Measurements from ENCODE around the gene COL4A1.

Gene COL4A1

DNA sequence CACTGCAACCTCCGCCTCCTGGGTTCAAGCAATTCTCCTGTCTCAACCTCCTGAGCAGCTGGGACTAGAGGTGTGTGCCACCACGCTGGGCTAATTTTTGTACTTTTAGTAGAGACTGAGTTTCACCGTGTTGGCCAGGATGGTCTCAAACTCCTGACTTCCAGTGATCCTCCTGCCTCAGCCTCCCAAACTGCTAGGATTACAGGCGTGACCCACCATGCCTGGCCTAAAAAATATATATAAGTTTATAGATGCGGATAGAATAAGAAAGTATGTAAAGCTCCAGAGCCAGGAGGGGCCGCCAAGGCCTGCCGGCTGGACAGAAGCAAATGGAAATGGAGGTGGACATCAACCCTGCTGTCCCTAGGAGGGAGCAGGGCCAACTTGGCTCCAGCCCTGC is 66.0 kb downstream of the COL4A1 start:
- no peaks in the 10 kb centered on the region for H3K36me3 ChIP-seq (ENCODE audit: insufficient read depth, low read length)
- no peaks in the 10 kb centered on the region for H3K79me2 ChIP-seq (ENCODE audit: insufficient read depth, low read length)
- H3K9me2 ChIP-seq (replicated peaks; ENCODE audit: low read depth, low read length): no peaks in the 10 kb centered on the region
- no peak overlapping the region for H3K9ac ChIP-seq (ENCODE audit: low read depth, low read length, poor library complexity, severe bottlenecking)
- no peaks in the 10 kb centered on the region for H3K27me3 ChIP-seq (ENCODE audit: insufficient read depth, low read length, poor library complexity, severe bottlenecking)
- TF ChIP-seq, protein P1, sequence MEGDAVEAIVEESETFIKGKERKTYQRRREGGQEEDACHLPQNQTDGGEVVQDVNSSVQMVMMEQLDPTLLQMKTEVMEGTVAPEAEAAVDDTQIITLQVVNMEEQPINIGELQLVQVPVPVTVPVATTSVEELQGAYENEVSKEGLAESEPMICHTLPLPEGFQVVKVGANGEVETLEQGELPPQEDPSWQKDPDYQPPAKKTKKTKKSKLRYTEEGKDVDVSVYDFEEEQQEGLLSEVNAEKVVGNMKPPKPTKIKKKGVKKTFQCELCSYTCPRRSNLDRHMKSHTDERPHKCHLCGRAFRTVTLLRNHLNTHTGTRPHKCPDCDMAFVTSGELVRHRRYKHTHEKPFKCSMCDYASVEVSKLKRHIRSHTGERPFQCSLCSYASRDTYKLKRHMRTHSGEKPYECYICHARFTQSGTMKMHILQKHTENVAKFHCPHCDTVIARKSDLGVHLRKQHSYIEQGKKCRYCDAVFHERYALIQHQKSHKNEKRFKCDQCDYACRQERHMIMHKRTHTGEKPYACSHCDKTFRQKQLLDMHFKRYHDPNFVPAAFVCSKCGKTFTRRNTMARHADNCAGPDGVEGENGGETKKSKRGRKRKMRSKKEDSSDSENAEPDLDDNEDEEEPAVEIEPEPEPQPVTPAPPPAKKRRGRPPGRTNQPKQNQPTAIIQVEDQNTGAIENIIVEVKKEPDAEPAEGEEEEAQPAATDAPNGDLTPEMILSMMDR (conservative IDR thresholded peaks at IDR 0.05; ENCODE audit: low read length): no peak
- TF ChIP-seq EZH2phosphoT487 (IDR thresholded peaks at IDR 0.05; ENCODE audit: borderline replicate concordance): no peak
- H4K20me1 ChIP-seq (ENCODE audit: insufficient read depth, low read length, poor library complexity, severe bottlenecking): no peaks in the 10 kb centered on the region
- no peak overlapping the region for H3K4me2 ChIP-seq (ENCODE audit: low read depth, low read length, poor library complexity, severe bottlenecking)
- H3K9me3 ChIP-seq (ENCODE audit: insufficient read depth, low read depth, low read length): no peaks in the 10 kb centered on the region
- no peak overlapping the region for H2AFZ ChIP-seq (ENCODE audit: low read length)
- no peak overlapping the region for H3K4me3 ChIP-seq (ENCODE audit: low read length, poor library complexity, severe bottlenecking)
- no peaks in the 10 kb centered on the region for H3K4me1 ChIP-seq (ENCODE audit: insufficient read depth, low read length, poor library complexity, severe bottlenecking)
- no peaks in the 10 kb centered on the region for H3F3A ChIP-seq (ENCODE audit: low read depth)

DNA sequence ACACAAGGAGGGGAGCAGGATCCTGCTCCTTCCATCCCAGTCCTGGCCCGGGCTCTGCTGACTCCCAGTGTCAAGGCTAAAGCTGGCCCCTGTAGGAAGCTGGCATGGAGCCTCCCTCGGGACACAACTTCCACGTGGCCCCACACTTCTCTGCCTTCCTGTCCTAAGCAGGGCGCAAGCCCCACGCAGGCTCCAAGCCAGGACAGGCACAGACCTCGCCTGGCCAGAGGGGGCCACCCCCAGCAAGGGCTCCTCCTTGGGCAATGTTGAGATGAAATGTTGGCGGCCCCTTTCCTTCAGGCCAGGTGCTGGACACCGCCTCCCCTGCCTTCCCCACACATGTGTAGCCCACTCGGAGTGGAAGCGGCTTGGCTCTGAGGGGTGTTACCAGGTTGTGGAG is 66.6 kb downstream of the COL4A1 start:
- Histone ChIP-seq H3K36me3 (ENCODE audit: insufficient read depth, low read length) (no peaks in the 10 kb centered on the region), H3F3A (ENCODE audit: low read depth) (no peaks in the 10 kb centered on the region), H4K20me1 (ENCODE audit: insufficient read depth, low read length, poor library complexity, severe bottlenecking) (no peaks in the 10 kb centered on the region), H2AFZ (ENCODE audit: low read length) (no peak overlapping the region), H3K9me2 (replicated peaks; ENCODE audit: low read depth, low read length) (no peaks in the 10 kb centered on the region), H3K9ac (ENCODE audit: low read depth, low read length, poor library complexity, severe bottlenecking) (no peak overlapping the region), H3K79me2 (ENCODE audit: insufficient read depth, low read length) (no peaks in the 10 kb centered on the region), H3K27me3 (ENCODE audit: insufficient read depth, low read length, poor library complexity, severe bottlenecking) (no peaks in the 10 kb centered on the region), H3K9me3 (ENCODE audit: insufficient read depth, low read depth, low read length) (no peaks in the 10 kb centered on the region), H3K4me1 (ENCODE audit: insufficient read depth, low read length, poor library complexity, severe bottlenecking) (no peaks in the 10 kb centered on the region), H3K4me2 (ENCODE audit: low read depth, low read length, poor library complexity, severe bottlenecking) (no peak overlapping the region), H3K4me3 (ENCODE audit: low read length, poor library complexity, severe bottlenecking) (no peak overlapping the region)
- TF ChIP-seq, protein P1 (conservative IDR thresholded peaks at IDR 0.05; ENCODE audit: low read length): no peak
- no peak for TF ChIP-seq EZH2phosphoT487 (IDR thresholded peaks at IDR 0.05; ENCODE audit: borderline replicate concordance)

DNA sequence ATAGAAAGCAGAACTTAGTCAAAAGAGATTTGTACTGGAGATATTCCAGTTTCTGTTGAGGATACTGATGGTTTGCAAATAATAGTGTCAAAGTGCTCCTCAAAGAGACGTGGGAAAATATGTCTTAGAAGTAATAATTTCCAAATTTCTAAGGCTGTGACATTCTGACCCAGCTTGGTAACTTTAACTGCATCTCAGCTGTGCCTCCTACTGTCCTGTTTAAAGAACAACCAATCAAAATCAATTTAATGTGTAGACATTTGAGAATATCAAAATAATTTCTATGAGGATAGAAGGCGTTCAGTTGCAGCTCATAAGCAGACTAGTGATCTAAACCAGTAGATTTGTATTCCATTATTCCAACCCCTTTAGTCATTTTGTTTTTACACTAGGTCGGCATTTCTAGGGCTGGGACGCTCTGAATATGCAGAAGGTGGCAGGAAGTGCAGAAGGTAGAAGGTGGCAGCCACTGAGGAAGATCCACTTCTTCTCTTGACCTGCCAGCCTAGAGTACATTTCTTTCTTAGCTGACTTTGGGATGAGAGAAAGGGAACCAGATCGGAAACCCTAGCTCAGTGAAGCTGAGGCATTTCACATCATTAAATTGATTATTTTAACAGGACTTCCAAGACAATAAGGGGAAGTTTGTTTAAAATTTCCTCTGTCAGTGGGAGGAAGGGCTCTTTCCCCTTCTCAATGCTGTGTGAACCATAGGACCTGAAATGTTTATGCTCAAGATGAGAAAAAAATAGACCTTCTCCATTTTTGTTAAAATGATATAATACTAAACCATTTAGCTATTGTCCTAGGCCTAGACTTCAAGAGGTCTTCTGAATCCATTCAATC is 67.5 kb downstream of the COL4A1 start:
- H3K36me3 ChIP-seq (ENCODE audit: insufficient read depth, low read length): no peaks in the 10 kb centered on the region
- no peaks in the 10 kb centered on the region for H3K79me2 ChIP-seq (ENCODE audit: insufficient read depth, low read length)
- H3K4me3 ChIP-seq (ENCODE audit: low read length, poor library complexity, severe bottlenecking): no peak overlapping the region
- no peaks in the 10 kb centered on the region for H3K4me1 ChIP-seq (ENCODE audit: insufficient read depth, low read length, poor library complexity, severe bottlenecking)
- H3K27me3 ChIP-seq (ENCODE audit: insufficient read depth, low read length, poor library complexity, severe bottlenecking): no peaks in the 10 kb centered on the region
- no peaks in the 10 kb centered on the region for H4K20me1 ChIP-seq (ENCODE audit: insufficient read depth, low read length, poor library complexity, severe bottlenecking)
- H3K9me2 ChIP-seq (replicated peaks; ENCODE audit: low read depth, low read length): no peaks in the 10 kb centered on the region
- H3K4me2 ChIP-seq (ENCODE audit: low read depth, low read length, poor library complexity, severe bottlenecking): no peak overlapping the region
- no peak overlapping the region for H3K9ac ChIP-seq (ENCODE audit: low read depth, low read length, poor library complexity, severe bottlenecking)
- TF ChIP-seq, protein P1 (conservative IDR thresholded peaks at IDR 0.05; ENCODE audit: low read length): peak; percentile 24
- TF ChIP-seq EZH2phosphoT487 (IDR thresholded peaks at IDR 0.05; ENCODE audit: borderline replicate concordance): no peak
- no peaks in the 10 kb centered on the region for H3K9me3 ChIP-seq (ENCODE audit: insufficient read depth, low read depth, low read length)
- no peak overlapping the region for H2AFZ ChIP-seq (ENCODE audit: low read length)
- H3F3A ChIP-seq (ENCODE audit: low read depth): no peaks in the 10 kb centered on the region

Data from Loucy (cell line).